Measurements from ENCODE around the gene MTHFR. TPM values are rescaled to one million over a fixed set of nuclear protein-coding genes. Genes with fewer than 3 reads are reported as not detected.

MTHFR gene
- total RNA-seq, 1 donor from 2014 or later, result 29.6 TPM

GRCh38 chr1:11746795-11747487, 58.8 kb downstream of the MTHFR start:
- Mint-ChIP-seq H3K27ac (ENCODE audit: unreplicated experiment) (no peak overlapping the region), H3K36me3 (ENCODE audit: low read depth) (no peaks in the 10 kb centered on the region), H3K9me3 (no peaks in the 10 kb centered on the region), H3K4me1 (peaks cover 7% of the 10 kb centered on the region), H3K27me3 (ENCODE audit: low read depth) (no peaks in the 10 kb centered on the region), H3K4me3 (no peak overlapping the region)
- no peak for DNase-seq (ENCODE audit: low read depth, low spot score)
- no peak for TF ChIP-seq CTCF (conservative IDR thresholded peaks at IDR 0.05)

- Mint-ChIP-seq H3K4me1 (peaks cover 5% of the 10 kb centered on the region), H3K36me3 (ENCODE audit: low read depth) (no peaks in the 10 kb centered on the region), H3K27ac (ENCODE audit: unreplicated experiment) (no peak overlapping the region), H3K4me3 (no peak overlapping the region), H3K27me3 (ENCODE audit: low read depth) (no peaks in the 10 kb centered on the region), H3K9me3 (no peaks in the 10 kb centered on the region)
- DNase-seq (ENCODE audit: low read depth, low spot score), result no peak
- no peak for TF ChIP-seq CTCF (conservative IDR thresholded peaks at IDR 0.05)
Observed at GRCh38 chr1:11746092-11746491, 59.7 kb downstream of the MTHFR start.

GRCh38 chr1:11744287-11744686, 61.5 kb downstream of the MTHFR start:
- TF ChIP-seq CTCF (conservative IDR thresholded peaks at IDR 0.05), result no peak
- Mint-ChIP-seq H3K9me3 (no peaks in the 10 kb centered on the region), H3K27me3 (ENCODE audit: low read depth) (no peaks in the 10 kb centered on the region), H3K36me3 (ENCODE audit: low read depth) (no peaks in the 10 kb centered on the region), H3K4me1 (peaks cover 5% of the 10 kb centered on the region), H3K27ac (ENCODE audit: unreplicated experiment) (no peak overlapping the region), H3K4me3 (no peak overlapping the region)
- DNase-seq (ENCODE audit: low read depth, low spot score), result no peak

- Mint-ChIP-seq H3K27ac (ENCODE audit: unreplicated experiment) (no peak overlapping the region), H3K4me1 (peaks cover 7% of the 10 kb centered on the region), H3K36me3 (ENCODE audit: low read depth) (no peaks in the 10 kb centered on the region), H3K9me3 (no peaks in the 10 kb centered on the region), H3K4me3 (peak overlapping the region; percentile 15), H3K27me3 (ENCODE audit: low read depth) (no peaks in the 10 kb centered on the region)
- no peak for TF ChIP-seq CTCF (conservative IDR thresholded peaks at IDR 0.05)
- DNase-seq (ENCODE audit: low read depth, low spot score), result no peak
Observed at GRCh38 chr1:11741919-11742558, 63.7 kb downstream of the MTHFR start.

GRCh38 chr1:11741482-11741881, 64.3 kb downstream of the MTHFR start:
- Mint-ChIP-seq H3K27ac (ENCODE audit: unreplicated experiment) (no peak overlapping the region), H3K36me3 (ENCODE audit: low read depth) (no peaks in the 10 kb centered on the region), H3K4me1 (peaks cover 6% of the 10 kb centered on the region), H3K9me3 (no peaks in the 10 kb centered on the region), H3K27me3 (ENCODE audit: low read depth) (no peaks in the 10 kb centered on the region), H3K4me3 (no peak overlapping the region)
- TF ChIP-seq CTCF (conservative IDR thresholded peaks at IDR 0.05), result no peak
- DNase-seq (ENCODE audit: low read depth, low spot score), result no peak

Measured in neural crest cell (in vitro differentiated cells).